Stimulated activated CD8-positive, alpha-beta memory T cell treated with anti-CD3 and anti-CD28 coated beads, Interleukin-15, amount 100 ng/mL, for 24 hours (primary cell): Measurements from ENCODE around the gene CRAT.

Experiments
- DNase-seq: peaks from one replicate; pipeline ENCODE4 v3.0.0-alpha.2; 2020; ENCODE audit warnings: low read depth

CRAT gene

DNA sequence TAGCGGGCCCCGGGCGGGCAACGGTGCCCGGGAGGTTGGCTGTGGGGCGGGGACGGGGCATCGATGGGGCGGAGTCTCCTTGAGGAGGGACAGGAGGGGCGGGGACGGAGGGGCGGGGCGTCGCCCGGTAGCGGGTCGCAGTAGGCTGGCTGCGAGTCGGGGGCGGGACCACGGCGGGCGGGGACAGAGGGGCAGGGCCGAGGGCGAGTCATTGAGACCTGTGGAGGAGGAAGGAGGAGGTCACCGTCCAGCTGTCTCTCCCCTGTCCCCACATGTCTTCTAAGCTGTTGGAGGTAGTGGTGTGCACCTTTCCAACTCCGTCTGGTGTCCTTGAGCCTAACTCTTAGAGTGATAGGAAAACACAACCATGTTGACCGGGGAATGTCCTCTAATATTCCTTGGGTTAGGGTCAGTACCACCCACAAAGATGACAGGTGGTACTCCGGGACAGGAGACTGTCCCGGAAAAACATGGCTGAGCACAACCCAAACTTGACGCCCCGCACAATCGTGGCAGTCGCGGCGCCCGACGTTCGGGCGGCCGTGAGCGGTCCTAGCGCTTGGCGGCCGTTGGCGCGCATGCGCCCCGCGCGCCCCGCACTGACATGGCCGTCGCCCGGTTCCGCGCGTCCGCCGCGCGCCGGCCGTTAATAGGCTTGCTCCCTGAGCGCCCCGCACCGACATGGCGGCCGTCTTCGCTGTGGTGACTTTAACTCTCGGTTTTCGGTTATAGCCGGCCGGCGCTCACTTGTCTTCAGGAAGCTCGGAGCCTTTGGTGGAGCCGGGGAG is at the start of gene CRAT, which contains the start of gene PTPA:
TSS of gene CRAT (minus strand) at position 54 of the 788 bp plus-strand sequence. CDS start 284 bp downstream, outside the sequence.
TSS of gene PTPA (plus strand) at position 676 of the 788 bp plus-strand sequence. CDS start 186 bp downstream, outside the sequence.
- peak; percentile 95 for DNase-seq

DNA sequence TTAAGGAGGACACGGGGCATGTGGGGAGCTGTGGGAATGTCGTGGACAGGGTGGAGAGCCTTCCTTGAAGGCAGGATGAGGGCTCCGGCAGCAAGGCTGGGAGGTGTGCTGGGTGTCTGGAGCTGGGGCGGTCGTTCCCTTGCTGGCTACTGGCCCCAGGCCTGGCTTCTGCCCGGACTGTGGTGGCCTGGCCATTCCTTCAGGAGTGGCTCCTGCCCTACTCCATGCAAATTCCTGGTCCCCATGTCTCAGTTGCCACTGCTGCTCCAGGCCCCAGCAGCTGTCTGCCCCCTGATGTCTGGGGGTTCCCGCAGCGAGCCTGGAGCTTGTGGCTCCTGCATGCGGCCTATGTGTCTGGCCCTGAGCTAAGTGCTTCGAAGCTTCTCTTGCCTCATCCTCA is 45.6 kb upstream of the CRAT start:
- DNase-seq: no peak

DNA sequence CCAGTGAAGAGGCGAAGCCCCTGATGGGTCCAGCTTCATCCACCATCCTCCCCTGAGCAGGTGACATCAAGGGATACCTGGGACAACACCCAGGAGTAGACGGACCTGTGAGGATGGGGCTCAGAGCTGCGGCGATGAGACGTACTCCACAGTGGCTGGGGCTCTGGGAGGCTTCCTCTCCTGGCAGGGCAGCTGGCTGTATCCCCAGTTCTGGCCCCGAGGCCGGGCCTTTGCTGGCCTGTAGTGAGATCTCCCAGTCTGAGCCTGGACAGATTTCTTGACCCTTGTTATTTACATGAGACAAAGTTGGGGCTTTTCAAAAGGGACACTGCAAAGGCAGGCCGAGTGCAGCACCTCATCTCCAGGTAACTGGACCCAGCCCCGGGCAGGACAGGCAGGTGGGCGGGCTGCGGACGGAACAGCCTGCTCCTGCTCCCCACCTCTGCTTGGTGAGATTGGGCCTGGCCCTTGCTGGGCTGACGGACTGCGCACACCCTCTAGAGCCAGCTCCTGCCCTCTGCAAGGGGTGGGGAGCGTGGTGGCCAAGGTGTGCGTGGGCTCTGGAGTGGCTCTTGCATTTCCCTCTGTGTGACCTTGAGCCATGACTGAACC is 44.4 kb upstream of the CRAT start:
- DNase-seq: no peak

DNA sequence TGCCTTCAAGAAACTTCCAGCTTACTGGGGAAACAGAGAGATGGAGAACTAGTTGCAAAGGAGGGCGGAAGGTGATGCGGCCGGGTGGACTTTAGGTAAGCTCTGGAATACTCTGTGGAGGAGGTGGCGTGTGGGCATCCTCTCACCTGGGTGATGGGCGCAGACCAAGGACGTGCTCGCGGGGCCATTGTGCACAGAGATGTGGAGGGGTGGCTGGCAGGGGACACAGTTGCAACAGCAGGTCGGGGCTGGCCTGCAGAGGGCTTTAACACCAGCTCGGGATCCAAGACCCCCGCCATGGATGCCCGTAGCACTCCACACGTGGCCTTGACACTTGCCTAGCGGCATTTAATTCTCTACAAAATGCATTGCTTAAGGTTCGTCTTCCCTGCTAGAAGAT is 40.9 kb upstream of the CRAT start:
- DNase-seq: no peak

DNA sequence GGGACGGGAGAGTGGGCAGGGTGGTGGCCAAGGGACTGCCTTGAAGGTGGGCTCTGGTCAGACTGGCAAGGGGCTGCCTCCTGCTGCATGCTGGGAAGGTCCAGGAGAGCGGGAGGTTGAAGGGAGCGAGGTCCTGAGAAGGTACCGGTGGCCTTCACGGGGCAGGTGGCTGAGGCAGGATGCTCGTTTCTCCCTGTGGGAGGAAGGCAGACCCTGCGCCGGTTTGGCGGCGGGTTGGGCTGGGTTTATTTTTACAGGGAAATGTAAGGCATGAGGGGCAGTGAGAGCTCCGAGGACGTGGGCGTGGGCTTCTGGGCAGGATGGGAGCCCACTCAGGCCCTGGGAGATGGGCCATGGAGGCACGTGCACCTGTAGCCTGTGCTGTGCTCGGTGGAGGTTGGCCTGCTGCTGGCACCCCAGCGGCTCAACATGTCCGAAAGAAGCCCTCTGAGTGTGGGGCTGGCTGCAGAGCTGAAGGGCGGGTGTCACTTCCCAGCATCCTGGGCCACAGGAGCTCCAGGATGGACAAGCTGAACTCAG is 40.1 kb upstream of the CRAT start:
- DNase-seq: no peak

DNA sequence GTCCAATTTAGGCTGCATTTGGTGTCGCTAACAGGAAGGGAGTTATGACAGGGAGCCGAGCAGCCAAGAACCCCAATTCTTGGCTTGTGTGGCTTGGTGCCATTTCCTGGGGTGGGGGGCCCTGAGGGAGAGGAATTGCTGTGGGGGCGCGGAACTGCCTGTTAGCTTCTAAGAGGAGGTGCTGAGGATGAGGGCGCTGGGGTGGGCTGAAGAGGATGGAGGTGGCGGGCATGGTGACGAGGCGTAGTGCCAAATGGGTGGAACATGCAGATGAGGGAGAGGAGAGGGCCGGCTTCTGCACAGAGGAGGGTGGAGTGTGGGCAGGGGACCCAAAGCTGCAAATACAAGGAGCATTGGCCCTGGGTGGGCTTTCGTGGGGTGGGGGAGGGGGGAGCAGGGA is 39.5 kb upstream of the CRAT start:
- no peak for DNase-seq

DNA sequence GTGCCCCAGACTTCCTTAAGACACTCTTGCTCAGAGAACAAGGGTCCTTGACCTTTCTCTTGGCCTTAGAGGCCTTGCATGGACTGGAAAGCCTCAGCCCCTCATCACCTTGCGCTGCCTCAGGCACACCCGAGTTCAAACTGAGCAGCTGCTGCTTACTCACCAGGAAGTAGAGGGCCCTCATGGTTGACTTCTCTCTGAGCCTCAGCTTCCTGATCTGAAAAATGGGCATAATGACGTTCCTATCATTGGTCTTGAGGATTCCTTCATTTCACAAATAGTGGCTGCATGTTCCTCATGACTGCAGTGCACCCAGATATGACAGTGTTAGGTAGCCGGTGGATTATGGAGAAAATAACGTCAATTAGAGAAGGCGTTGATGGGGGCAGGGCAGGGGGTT is 38.8 kb upstream of the CRAT start:
- no peak for DNase-seq

DNA sequence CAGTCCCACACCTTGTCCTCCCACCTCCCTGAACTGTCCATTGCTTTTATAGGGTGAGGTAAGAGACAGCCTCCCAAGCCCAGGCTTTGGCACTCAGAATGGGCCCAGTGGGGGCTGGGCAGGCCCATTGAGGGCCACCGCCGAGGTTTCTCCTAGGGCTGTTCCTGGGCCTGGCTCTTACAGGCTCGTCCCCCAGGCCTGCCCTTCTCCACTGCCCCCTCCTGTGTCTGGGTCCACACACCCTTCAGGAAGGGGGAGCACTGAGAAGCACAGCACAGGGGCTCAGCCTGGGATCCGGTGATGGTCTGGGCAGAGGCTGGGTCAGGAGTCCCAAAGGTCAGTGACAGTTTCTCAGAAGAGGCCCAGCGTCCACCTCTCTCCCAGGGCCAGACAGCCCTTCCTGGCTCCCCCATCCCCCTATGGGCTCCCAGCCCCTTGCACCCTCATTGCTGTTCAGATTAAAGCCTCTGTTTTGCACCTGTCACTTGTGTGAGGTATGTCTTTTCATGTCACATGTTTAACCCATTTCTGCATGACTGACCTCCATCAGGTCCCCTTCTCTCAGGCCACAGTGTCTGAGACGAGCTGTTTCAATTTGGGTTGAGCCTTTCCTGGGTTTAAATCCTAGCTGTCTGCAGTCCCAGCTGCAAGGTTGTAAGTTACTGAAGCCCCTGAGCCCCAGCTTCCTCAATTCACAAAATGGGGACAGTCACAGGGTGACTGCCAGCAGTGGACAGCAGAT is 38.0 kb upstream of the CRAT start:
- no peak for DNase-seq

DNA sequence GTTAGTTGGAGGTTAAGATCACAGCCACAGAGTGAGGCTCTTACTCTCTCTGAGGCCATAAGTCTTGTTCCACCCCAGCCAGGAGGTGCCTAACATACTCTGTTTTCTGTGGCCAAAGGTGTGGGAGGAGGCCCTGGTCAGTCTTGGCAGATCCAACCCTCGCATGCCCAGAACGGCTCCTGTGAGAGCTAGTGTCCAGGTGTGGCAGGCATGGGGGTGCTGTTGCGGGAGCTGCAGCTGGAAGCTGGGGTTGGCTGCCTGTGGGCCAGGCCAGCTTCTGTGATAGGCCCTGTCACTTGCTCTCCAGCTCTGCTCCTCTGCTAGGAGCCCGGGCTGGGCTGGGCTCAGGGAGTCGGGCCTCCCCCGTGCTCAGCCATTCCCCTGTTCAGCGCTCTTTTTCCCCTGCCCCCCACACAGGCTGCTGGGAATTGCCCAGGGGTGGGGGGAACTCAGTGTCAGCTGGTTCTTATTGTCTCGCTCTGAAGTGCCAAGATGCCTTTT is 35.9 kb upstream of the CRAT start:
- DNase-seq: no peak

DNA sequence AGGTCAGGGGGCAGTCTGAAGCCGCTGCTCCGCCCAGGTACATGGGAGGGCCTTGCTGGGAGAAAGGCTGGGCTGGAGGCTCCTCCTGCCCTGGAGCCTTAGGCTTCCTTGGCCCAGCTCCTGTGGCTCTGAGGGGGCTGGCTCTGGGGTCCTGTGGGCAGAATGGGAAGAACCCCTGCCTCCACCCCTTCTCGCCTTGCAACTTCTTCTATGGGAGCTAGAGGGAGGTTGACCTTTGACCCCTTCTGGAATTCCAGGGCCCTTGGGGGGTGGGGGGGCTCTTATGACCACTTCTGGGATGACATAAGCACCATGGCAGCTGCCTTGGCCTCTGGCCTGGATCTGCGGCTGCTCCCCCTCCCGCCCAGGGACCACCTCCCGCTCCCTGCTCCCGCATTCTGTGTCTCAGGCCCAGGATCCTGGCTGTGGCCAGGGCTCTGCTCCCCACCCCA is 35.3 kb upstream of the CRAT start:
- no peak for DNase-seq

DNA sequence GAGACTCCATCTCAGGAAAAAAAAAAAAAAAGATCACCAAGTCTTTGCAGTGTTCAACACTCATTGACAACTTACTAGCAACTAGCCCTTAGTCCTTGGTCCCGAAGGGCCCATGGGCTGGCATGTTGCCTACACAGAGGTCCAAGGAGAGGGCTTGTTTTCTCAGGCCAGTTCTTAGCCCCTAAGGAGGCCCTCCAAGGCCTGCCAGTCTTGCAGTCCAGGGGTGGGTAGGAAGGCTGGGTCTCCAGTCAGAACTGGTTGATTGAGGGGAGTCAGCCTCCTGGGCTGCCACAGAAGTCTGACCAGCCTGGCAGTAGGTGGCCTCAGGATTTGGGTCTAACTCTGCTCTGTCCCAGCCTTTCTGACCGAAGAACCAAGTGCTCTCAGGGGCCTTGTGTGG is 34.7 kb upstream of the CRAT start:
- no peak for DNase-seq

DNA sequence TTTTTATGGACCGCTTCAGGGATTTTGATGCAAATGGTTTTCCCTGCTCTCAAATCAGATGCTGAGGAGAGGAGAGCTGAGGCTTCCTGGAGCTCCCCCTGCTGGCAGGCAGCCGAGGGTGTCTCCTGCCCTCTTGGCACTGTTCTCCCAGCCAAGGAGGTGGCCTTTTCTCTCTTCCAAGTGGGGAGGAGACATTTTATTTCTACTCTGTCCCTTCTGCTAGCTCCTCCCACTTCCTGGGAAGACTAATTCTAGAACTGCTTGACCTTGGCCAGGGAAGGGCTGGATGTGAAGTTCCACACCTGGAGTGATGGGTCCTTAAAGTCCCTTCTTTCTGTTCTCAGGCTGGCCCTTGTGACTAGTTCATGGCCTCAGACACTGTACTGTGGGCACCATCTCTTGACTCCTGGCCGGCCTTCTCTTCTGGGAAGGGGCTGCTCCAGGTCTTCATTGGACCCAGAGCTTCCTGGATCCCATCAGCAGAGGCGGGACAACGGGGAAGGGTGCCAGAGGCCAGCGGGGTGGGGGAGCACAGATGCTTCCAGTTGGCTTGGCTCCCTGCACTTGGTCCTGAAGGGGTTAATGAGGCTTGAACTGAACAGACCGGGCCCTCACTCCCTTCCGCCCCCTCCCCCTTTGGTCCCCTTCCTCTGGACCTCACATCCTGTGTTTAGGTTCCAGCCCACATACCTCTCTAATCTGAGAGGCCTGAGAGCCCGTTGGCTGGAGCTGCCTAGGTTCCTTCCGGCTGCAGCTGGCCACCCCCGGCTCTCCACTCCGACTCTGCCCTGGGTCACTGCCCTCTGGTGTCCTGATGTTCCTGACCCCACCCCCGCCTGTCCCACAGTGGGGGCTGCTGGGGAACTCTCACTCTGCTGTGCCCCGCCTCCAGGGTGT is 32.7 kb upstream of the CRAT start:
- peak; percentile 44 for DNase-seq

DNA sequence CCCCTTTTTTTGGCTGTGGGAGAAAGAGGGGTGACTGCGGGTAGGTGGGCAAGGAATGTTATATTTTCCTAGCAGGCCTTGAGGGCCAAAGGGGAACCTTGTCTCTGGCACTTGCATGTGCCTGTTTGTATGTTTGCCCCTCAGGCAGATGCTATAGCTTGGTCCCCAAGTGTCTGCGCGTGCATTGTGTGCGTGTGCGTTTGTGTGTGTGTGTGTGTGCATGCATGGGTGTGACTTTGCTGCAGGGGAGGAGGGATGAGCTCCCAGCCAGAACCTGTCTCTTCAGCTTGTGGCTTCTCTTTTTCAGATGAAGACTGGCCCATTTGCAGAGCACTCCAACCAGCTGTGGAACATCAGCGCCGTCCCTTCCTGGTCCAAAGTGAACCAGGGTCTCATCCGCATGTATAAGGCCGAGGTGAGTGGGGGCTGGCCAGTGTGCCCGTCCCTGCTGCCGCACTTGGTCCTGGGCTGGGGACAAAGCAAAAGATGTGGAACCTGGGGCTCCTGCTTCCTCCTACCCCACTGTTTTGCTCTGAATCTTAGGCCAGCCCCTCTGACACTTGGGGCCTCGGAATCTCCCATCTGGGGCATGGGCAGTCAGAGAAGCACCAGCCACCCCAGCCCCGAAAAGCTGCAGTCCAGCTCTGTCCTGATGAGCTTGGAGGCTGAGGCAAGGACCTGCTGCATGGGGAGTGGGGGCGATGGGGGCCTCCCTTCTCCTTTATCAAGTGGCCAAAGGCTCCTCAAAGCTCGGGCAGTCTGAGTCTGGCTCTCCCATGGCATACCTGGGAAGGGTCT is 31.7 kb upstream of the CRAT start:
- DNase-seq: no peak

DNA sequence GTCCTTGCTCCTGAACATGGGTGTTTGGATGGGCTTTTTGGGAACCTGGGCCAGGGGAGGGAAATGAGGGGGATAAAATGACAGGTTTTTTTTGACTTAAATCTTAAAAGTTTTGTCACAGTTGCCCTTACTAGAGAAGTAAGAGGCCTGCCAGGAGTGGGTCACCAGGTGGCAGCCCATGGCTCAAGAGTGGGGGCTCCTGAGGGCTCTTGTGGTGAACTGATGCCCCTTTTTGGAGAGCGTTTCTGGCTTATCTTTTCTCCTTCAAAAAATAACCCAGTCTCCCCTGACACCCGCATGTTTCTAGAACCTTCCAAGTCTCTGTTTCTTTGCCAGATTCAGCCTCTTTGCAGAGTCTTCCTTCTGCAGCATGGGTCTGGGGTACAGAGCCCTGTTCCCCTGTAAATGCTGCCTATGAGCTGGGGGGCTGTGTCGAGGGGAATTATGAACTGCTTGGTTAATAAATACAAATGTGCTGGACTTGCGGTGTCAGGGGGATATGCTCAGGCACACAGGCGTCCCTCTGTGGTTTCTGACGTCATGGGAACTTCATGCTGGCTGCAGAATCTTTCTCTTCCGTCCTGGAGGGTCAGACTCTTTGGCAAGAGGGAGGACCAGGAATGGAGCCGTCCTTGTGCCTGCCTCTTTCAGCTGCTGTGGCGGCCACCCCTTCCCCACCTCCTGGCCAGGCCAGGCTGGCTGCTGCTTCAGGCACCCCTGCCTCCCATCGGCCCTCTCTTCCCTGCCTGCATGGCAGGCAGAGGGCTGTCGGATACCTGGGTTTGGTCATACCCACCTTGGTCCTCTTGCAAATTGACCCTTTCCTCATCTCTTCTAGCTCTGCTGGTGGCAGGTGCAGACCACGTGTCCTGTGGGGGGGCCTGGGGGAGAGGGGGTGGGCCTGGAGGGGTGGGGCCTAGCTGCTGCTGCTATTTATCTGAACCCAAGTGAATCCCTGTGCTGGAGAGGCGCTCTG is 30.8 kb upstream of the CRAT start:
- no peak for DNase-seq

DNA sequence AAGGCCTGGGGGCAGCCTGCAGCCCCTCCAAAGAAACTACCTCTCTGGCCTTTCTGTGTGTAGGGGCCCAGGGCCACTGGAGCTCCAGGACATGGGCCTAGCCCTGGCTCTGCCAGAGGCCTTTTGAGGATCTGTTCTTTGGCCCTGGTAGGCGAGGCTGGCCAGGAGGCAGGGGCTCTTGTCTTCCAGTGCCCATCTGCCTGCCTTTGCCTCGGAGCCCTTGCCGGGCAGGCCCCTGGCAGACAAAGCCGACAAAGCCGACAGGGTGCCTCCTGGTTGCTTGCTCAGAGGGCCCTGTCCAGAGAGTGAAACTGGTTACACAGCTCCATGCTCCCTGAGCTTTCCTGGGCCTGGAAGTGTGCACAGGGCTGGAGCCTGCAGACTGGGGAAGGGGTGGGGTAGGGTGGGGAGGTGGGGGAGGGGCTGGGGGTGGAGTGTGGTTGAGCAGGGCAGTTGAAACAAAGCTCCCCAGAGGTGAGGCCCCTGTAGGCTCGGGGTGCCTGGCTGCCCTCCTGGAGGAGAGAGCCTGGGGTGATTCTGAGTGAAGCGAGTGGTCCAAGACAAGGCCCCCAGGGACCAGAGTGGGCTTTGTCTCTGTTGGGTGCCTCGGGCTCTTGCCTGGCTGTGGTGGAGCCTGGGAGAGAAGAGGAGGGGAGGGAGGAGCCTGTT is 29.9 kb upstream of the CRAT start:
- no peak for DNase-seq

DNA sequence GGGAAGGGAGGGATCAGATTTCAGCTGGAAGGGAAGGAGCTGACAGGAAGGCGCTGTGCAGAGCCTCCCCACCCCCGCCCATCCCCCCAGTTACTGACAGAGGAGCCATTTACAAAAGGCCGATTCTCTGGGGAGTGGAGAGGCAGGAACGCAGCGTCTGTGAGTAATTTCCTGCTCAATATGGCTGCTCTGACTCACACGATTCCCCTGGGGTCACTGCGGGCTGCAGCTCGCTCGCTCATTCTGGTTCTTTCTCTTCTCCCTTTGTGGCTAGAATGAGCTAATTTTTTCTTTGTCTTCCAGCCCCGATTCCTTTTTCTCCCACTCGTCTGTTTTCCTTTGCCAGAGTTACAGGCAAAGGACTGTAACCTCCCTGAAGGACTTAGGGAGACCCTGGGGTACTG is 29.4 kb upstream of the CRAT start:
- DNase-seq: peak; percentile 37

DNA sequence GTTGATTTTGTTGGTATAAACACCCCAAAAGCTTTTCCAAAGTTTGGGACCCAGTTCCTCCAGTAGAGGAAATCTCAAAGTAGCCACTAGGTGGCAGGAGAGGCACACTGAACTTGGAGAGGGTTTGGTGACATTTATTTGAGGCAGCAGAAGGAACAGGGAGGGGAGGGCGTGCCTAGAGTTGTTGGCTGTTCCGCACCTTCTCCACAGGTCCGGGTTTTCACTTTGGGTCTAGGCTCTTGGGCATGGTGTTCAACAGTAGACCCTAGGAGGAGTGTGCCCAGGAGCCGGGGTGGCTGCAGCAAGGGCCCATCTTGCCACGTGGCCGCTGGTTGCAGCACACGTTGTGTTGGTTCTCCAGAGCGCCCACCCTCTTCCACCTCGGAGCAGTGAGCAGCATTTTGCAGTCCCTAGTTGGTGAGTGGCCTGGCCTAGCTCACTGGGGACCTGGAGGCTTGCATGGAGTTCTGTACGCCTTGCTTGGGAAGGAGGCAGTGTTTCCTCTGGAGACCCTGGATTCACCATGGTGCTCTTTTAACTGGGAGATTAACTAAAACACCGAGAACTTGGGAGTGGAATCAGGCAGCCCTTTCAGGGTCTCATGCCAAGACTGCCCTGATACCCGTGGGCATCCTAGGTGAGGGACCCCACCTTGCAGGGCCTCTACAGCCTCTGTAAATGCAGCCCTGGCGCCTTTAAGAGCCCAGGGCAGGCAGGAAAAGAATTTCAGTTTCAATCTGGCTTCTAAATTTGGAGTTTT is 28.8 kb upstream of the CRAT start:
- DNase-seq: no peak
